Neural cell (in vitro differentiated cells): ENCODE measurements around the gene LRRTM3. TPM values are rescaled to one million over a fixed set of nuclear protein-coding genes. Genes with fewer than 3 reads are reported as not detected.

Experiments used
- H2AFZ ChIP-seq: fragments of 200-600, 300-800 bp; sonication (generic), shearing (Covaris generic); 2 replicates; pipeline ENCODE4 v1.6.0; 2014; ENCODE audit warnings: low read depth, mild to moderate bottlenecking, antibody characterized with exemption, low read length, moderate library complexity
- H3F3A ChIP-seq: fragments of 200-600 bp; shearing (Covaris generic); 2 replicates; pipeline ENCODE4 v1.6.1; 2016; ENCODE audit warnings: mild to moderate bottlenecking, moderate library complexity, mixed read lengths, antibody characterized with exemption, low read length; ENCODE audit not compliant: insufficient read depth, poor library complexity, severe bottlenecking
- H3K27ac ChIP-seq: fragments of 200-600, 300-800 bp; sonication (generic), shearing (Covaris generic); 2 replicates; pipeline ENCODE4 v1.5.1; 2014; ENCODE audit warnings: mild to moderate bottlenecking, low read length, moderate library complexity
- H3K27me3 ChIP-seq: fragments of 300-800, 200-600 bp; sonication (generic), shearing (Covaris generic); 2 replicates; pipeline ENCODE4 v1.6.0; 2014; ENCODE audit warnings: mild to moderate bottlenecking, low read depth, low read length, moderate library complexity; ENCODE audit not compliant: insufficient read depth
- H3K36me3 ChIP-seq: fragments of 300-800, 200-600 bp; sonication (generic), shearing (Covaris generic); 2 replicates; pipeline ENCODE4 v1.5.1; 2014; ENCODE audit warnings: mild to moderate bottlenecking, antibody characterized with exemption, low read length, moderate library complexity; ENCODE audit not compliant: insufficient read depth
- H3K4me2 ChIP-seq: fragments of 300-800, 200-600 bp; sonication (generic), shearing (Covaris generic); 2 replicates; pipeline ENCODE4 v1.6.0; 2014; ENCODE audit warnings: mild to moderate bottlenecking, low read length
- H3K4me3 ChIP-seq: fragments of 300-800, 200-600 bp; sonication (generic), shearing (Covaris generic); 2 replicates; pipeline ENCODE4 v1.5.1; 2014; ENCODE audit warnings: mild to moderate bottlenecking, low read length, moderate library complexity
- H3K79me2 ChIP-seq: fragments of 200-600 bp; shearing (Covaris generic); replicated peaks from 2 replicates; pipeline ENCODE4 v1.6.0; 2014; ENCODE audit warnings: mild to moderate bottlenecking, low read length, moderate library complexity; ENCODE audit not compliant: insufficient read depth
- H3K9ac ChIP-seq: fragments of 300-800, 200-600 bp; sonication (generic), shearing (Covaris generic); 2 replicates; pipeline ENCODE4 v1.6.1; 2016; ENCODE audit warnings: mild to moderate bottlenecking, low read length, mixed read lengths
- H3K9me2 ChIP-seq: fragments of 200-600 bp; shearing (Covaris generic); 2 replicates; pipeline ENCODE4 v1.6.1; 2016; ENCODE audit warnings: mild to moderate bottlenecking, low read length, mixed read lengths; ENCODE audit not compliant: insufficient read depth
- H3K9me3 ChIP-seq: fragments of 200-600, 300-800 bp; sonication (generic), shearing (Covaris generic); 2 replicates; pipeline ENCODE4 v1.6.1; 2016; ENCODE audit warnings: mild to moderate bottlenecking, mixed run types, low read length, moderate library complexity, mixed read lengths
- H4K20me1 ChIP-seq: fragments of 200-600 bp; shearing (Covaris generic); 2 replicates; pipeline ENCODE4 v1.6.1; 2016; ENCODE audit warnings: mild to moderate bottlenecking, mixed run types; ENCODE audit not compliant: insufficient read depth
- EP300 ChIP-seq: fragments of 450-650 bp; conservative IDR thresholded peaks from 2 replicates; pipeline ENCODE4 v1.6.1; 2014; ENCODE audit warnings: antibody characterized with exemption, mild to moderate bottlenecking, moderate library complexity; ENCODE audit not compliant: poor library complexity, severe bottlenecking
- EZH2 ChIP-seq: fragments of 200-600, 300-800 bp; shearing (Covaris generic), sonication (generic); IDR thresholded peaks from 2 replicates; pipeline ENCODE4 v1.6.1; 2014; ENCODE audit warnings: antibody characterized with exemption, low read length, borderline replicate concordance, mild to moderate bottlenecking; ENCODE audit not compliant: insufficient read depth, poor library complexity, severe bottlenecking
- MXI1 ChIP-seq: fragments of 450-650 bp; conservative IDR thresholded peaks from 2 replicates; pipeline ENCODE4 v1.6.1; 2014; ENCODE audit warnings: antibody characterized with exemption, mild to moderate bottlenecking; ENCODE audit not compliant: poor library complexity, severe bottlenecking
- POLR2AphosphoS5 ChIP-seq: IDR thresholded peaks from 2 replicates; pipeline ENCODE4 v1.6.1; 2012
- RAD21 ChIP-seq: fragments of 450-650 bp; conservative IDR thresholded peaks from 2 replicates; pipeline ENCODE4 v1.6.1; 2014; ENCODE audit warnings: antibody characterized with exemption, mild to moderate bottlenecking, moderate library complexity
- SMC3 ChIP-seq: fragments of 450-650 bp; conservative IDR thresholded peaks from 2 replicates; pipeline ENCODE4 v1.6.1; 2014; ENCODE audit warnings: antibody characterized with exemption, mild to moderate bottlenecking, moderate library complexity; ENCODE audit not compliant: poor library complexity
- TAF1 ChIP-seq: IDR thresholded peaks from 2 replicates; pipeline ENCODE4 v1.6.1; 2012; ENCODE audit warnings: low read depth
- polyA plus RNA-seq: library from polyadenylated mRNA; depleted of rRNA; stranded (reverse); fragments of >200 nt; gene quantifications from 2 replicates; pipeline ENCODE4 v1.2.3, GENCODE V29; 2014
- TF ChIP-seq, protein P1 (sequence below): fragments of 450-650 bp; IDR thresholded peaks from 2 replicates; pipeline ENCODE4 v1.5.1; 2014; ENCODE audit warnings: antibody characterized with exemption, mild to moderate bottlenecking, moderate library complexity; ENCODE audit not compliant: poor library complexity, severe bottlenecking
- TF ChIP-seq, protein P2 (sequence below): IDR thresholded peaks from 2 replicates; pipeline ENCODE4 v1.6.1; 2012; ENCODE audit warnings: borderline replicate concordance

LRRTM3 gene
- polyA plus RNA-seq, 1 donor from 2014 or later: 3.2 TPM

DNA sequence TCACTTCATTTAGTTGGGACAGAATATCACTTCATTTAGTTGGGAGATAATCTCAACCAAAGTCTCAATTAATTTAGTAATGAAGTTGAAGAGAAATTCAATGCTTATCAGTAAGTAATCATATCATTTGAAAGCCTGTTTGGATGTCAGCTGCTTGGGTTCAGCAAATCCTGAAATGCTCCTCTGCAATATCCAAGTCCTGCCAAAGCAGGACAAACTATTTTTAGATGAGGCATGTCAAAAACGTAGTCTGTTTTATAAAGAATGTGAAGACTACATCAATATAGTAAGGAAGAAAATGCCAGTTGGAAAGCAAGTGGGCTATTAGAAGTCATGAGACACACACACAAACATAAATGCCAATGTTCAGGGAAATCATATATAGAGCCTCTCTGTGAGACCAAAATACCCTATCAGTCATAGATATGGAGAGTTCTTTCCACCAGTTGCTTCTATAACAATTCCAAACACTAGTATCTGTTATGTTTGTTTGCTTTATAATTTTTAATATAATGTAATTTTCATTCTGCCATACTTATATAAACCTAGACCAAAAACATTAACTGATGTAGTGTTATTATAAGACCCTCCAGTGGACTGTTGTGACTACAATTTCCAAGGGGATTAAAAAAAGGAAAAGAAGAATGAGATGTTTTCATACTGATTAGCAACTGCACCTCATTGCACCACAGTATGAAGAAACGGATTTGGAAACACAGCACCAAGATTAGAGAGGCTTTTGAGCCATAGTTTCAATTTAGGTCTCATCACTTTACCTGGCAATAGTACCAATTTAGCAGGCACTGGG is 160.7 kb downstream of the LRRTM3 start:
- Histone ChIP-seq H3K4me2 (no peak overlapping the region), H3F3A (no peaks in the 10 kb centered on the region), H3K36me3 (no peaks in the 10 kb centered on the region), H3K79me2 (no peaks in the 10 kb centered on the region), H3K9ac (no peak overlapping the region), H4K20me1 (no peaks in the 10 kb centered on the region), H3K4me3 (no peak overlapping the region), H3K9me3 (no peaks in the 10 kb centered on the region), H3K9me2 (no peaks in the 10 kb centered on the region), H2AFZ (no peak overlapping the region), H3K27ac (no peak overlapping the region), H3K27me3 (no peaks in the 10 kb centered on the region)
- TF ChIP-seq RAD21 (no peak), SMC3 (no peak), MXI1 (no peak), TAF1 (no peak), EP300 (no peak), POLR2AphosphoS5 (no peak), EZH2 (no peak)
- TF ChIP-seq, protein P1, sequence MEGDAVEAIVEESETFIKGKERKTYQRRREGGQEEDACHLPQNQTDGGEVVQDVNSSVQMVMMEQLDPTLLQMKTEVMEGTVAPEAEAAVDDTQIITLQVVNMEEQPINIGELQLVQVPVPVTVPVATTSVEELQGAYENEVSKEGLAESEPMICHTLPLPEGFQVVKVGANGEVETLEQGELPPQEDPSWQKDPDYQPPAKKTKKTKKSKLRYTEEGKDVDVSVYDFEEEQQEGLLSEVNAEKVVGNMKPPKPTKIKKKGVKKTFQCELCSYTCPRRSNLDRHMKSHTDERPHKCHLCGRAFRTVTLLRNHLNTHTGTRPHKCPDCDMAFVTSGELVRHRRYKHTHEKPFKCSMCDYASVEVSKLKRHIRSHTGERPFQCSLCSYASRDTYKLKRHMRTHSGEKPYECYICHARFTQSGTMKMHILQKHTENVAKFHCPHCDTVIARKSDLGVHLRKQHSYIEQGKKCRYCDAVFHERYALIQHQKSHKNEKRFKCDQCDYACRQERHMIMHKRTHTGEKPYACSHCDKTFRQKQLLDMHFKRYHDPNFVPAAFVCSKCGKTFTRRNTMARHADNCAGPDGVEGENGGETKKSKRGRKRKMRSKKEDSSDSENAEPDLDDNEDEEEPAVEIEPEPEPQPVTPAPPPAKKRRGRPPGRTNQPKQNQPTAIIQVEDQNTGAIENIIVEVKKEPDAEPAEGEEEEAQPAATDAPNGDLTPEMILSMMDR: no peak
- TF ChIP-seq, protein P2, sequence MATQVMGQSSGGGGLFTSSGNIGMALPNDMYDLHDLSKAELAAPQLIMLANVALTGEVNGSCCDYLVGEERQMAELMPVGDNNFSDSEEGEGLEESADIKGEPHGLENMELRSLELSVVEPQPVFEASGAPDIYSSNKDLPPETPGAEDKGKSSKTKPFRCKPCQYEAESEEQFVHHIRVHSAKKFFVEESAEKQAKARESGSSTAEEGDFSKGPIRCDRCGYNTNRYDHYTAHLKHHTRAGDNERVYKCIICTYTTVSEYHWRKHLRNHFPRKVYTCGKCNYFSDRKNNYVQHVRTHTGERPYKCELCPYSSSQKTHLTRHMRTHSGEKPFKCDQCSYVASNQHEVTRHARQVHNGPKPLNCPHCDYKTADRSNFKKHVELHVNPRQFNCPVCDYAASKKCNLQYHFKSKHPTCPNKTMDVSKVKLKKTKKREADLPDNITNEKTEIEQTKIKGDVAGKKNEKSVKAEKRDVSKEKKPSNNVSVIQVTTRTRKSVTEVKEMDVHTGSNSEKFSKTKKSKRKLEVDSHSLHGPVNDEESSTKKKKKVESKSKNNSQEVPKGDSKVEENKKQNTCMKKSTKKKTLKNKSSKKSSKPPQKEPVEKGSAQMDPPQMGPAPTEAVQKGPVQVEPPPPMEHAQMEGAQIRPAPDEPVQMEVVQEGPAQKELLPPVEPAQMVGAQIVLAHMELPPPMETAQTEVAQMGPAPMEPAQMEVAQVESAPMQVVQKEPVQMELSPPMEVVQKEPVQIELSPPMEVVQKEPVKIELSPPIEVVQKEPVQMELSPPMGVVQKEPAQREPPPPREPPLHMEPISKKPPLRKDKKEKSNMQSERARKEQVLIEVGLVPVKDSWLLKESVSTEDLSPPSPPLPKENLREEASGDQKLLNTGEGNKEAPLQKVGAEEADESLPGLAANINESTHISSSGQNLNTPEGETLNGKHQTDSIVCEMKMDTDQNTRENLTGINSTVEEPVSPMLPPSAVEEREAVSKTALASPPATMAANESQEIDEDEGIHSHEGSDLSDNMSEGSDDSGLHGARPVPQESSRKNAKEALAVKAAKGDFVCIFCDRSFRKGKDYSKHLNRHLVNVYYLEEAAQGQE: no peak

DNA sequence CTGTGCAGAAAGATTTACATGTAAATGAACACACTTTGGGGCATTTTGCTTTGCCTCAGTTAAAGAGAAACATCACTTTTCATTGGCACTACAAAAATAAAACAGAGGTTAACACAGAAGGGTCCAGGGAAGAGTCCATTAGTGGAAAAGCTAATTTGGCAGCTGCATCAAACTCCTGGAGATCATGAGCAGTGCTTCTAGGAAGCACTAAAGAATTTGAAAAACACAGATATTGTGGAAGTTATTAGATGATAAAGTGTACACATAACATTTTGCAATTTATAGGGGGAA is 161.2 kb downstream of the LRRTM3 start:
- Histone ChIP-seq H3K4me3 (no peak overlapping the region), H3K79me2 (no peaks in the 10 kb centered on the region), H4K20me1 (no peaks in the 10 kb centered on the region), H3K9me2 (no peaks in the 10 kb centered on the region), H3K9me3 (no peaks in the 10 kb centered on the region), H3F3A (no peaks in the 10 kb centered on the region), H3K4me2 (no peak overlapping the region), H3K27ac (no peak overlapping the region), H2AFZ (no peak overlapping the region), H3K9ac (no peak overlapping the region), H3K27me3 (no peaks in the 10 kb centered on the region), H3K36me3 (no peaks in the 10 kb centered on the region)
- TF ChIP-seq, protein P2: no peak
- TF ChIP-seq EP300 (no peak), EZH2 (no peak), MXI1 (no peak), SMC3 (no peak), POLR2AphosphoS5 (no peak), RAD21 (no peak), TAF1 (no peak)
- TF ChIP-seq, protein P1: no peak
